OCI-LY3 (cell line): ENCODE measurements around the gene EXOSC3.

Experiments
- H2AFZ ChIP-seq: fragments of 200-600, 300-600 bp; shearing (Covaris generic); 2 replicates; pipeline ENCODE4 v1.6.0; 2014; ENCODE audit warnings: antibody characterized with exemption, low read depth, low read length
- H3K27ac ChIP-seq: fragments of 200-600, 300-600 bp; sonication (generic); 2 replicates; pipeline ENCODE4 v1.5.1; 2014; ENCODE audit warnings: mild to moderate bottlenecking, low read length, moderate library complexity, mixed read lengths
- H3K27me3 ChIP-seq: fragments of 200-600, 300-600 bp; sonication (generic); 2 replicates; pipeline ENCODE4 v1.6.1; 2014; ENCODE audit warnings: low read depth, low read length, mixed read lengths
- H3K36me3 ChIP-seq: fragments of 200-600, 300-600 bp; sonication (generic); replicated peaks from 2 replicates; pipeline ENCODE3; 2014; ENCODE audit warnings: low read depth, low read length, mixed read lengths
- H3K4me1 ChIP-seq: fragments of 300-600, 200-600 bp; sonication (generic); 2 replicates; pipeline ENCODE4 v1.6.1; 2014; ENCODE audit warnings: low read length, mixed read lengths
- H3K4me2 ChIP-seq: fragments of 200-600, 300-600 bp; sonication (generic); 2 replicates; pipeline ENCODE4 v1.6.1; 2014; ENCODE audit warnings: low read length, mixed read lengths
- H3K4me3 ChIP-seq: fragments of 300-600, 200-600 bp; sonication (generic); 2 replicates; pipeline ENCODE4 v1.5.1; 2014; ENCODE audit warnings: antibody characterized with exemption, mild to moderate bottlenecking, low read length, moderate library complexity
- H3K79me2 ChIP-seq: fragments of 300-600, 200-600 bp; shearing (Covaris generic); 2 replicates; pipeline ENCODE4 v1.6.1; 2014; ENCODE audit warnings: mild to moderate bottlenecking, low read length, mixed read lengths
- H3K9ac ChIP-seq: fragments of 300-600, 200-600 bp; shearing (Covaris generic); 2 replicates; pipeline ENCODE4 v1.6.0; 2014; ENCODE audit warnings: mild to moderate bottlenecking, low read length, moderate library complexity
- H3K9me3 ChIP-seq: fragments of 200-600, 300-600 bp; shearing (Covaris generic); 2 replicates; pipeline ENCODE4 v1.6.1; 2014; ENCODE audit warnings: low read length, mixed read lengths; ENCODE audit not compliant: insufficient read depth
- H4K20me1 ChIP-seq: fragments of 200-600, 300-600 bp; sonication (generic); 2 replicates; pipeline ENCODE4 v1.6.1; 2016; ENCODE audit warnings: low read length, mixed read lengths; ENCODE audit not compliant: insufficient read depth
- CTCF ChIP-seq: fragments of 200-600, 300-600 bp; sonication (generic); IDR thresholded peaks from 2 replicates; pipeline ENCODE4 v1.5.1; 2014; ENCODE audit warnings: antibody characterized with exemption, low read length, low read depth
- EZH2phosphoT487 ChIP-seq: fragments of 200-600 bp; shearing (Covaris generic); IDR thresholded peaks from 2 replicates; pipeline ENCODE4 v1.6.1; 2018; ENCODE audit warnings: antibody characterized with exemption, mixed run types, low read depth

Gene EXOSC3

GRCh38 chr9:37740128-37740527, 44.7 kb downstream of the EXOSC3 start:
- Histone ChIP-seq H3K79me2 (no peaks in the 10 kb centered on the region), H3K36me3 (no peaks in the 10 kb centered on the region), H3K9me3 (no peaks in the 10 kb centered on the region), H3K27ac (no peak overlapping the region), H3K4me3 (no peak overlapping the region), H3K4me1 (no peaks in the 10 kb centered on the region), H3K27me3 (no peaks in the 10 kb centered on the region), H2AFZ (no peak overlapping the region), H3K4me2 (no peak overlapping the region), H4K20me1 (no peaks in the 10 kb centered on the region), H3K9ac (no peak overlapping the region)
- TF ChIP-seq EZH2phosphoT487: no peak

GRCh38 chr9:37739222-37739621, 45.6 kb downstream of the EXOSC3 start:
- Histone ChIP-seq H3K79me2 (no peaks in the 10 kb centered on the region), H3K9me3 (no peaks in the 10 kb centered on the region), H3K4me2 (no peak overlapping the region), H3K4me1 (no peaks in the 10 kb centered on the region), H3K27ac (no peak overlapping the region), H2AFZ (no peak overlapping the region), H3K36me3 (no peaks in the 10 kb centered on the region), H3K27me3 (no peaks in the 10 kb centered on the region), H4K20me1 (no peaks in the 10 kb centered on the region), H3K9ac (no peak overlapping the region), H3K4me3 (no peak overlapping the region)
- TF ChIP-seq CTCF (no peak), EZH2phosphoT487 (no peak)

GRCh38 chr9:37732952-37733351, 51.9 kb downstream of the EXOSC3 start:
- Histone ChIP-seq H3K27ac (no peak overlapping the region), H3K9me3 (no peaks in the 10 kb centered on the region), H4K20me1 (no peaks in the 10 kb centered on the region), H3K4me3 (no peak overlapping the region), H2AFZ (no peak overlapping the region), H3K36me3 (no peaks in the 10 kb centered on the region), H3K27me3 (peaks cover 7% of the 10 kb centered on the region; the same call in 1 of the 2 replicates), H3K9ac (no peak overlapping the region), H3K4me2 (no peak overlapping the region), H3K4me1 (no peaks in the 10 kb centered on the region), H3K79me2 (no peaks in the 10 kb centered on the region)
- TF ChIP-seq EZH2phosphoT487 (no peak), CTCF (no peak)

GRCh38 chr9:37732086-37732741, 52.6 kb downstream of the EXOSC3 start:
- Histone ChIP-seq H3K9ac (no peak overlapping the region), H3K4me2 (no peak overlapping the region), H3K4me1 (no peaks in the 10 kb centered on the region), H3K27me3 (peaks cover 7% of the 10 kb centered on the region; the same call in 1 of the 2 replicates), H2AFZ (no peak overlapping the region), H4K20me1 (no peaks in the 10 kb centered on the region), H3K27ac (no peak overlapping the region), H3K4me3 (no peak overlapping the region), H3K36me3 (no peaks in the 10 kb centered on the region), H3K9me3 (no peaks in the 10 kb centered on the region), H3K79me2 (no peaks in the 10 kb centered on the region)
- TF ChIP-seq EZH2phosphoT487 (no peak), CTCF (no peak)
